Heart left ventricle (tissue), 16 donors: ENCODE measurements around the gene CLCF1. TPM values are rescaled to one million over a fixed set of nuclear protein-coding genes. Genes with fewer than 3 reads are reported as not detected.

Experiments used
- ATAC-seq, 4 donors: fragments of 200-7000 bp; cut with Tn5 transposase; one replicate each; pipeline ENCODE4 v1.9.1; 2020 to 2022; ENCODE audit warnings: moderate library complexity in 4 of 4, mild to moderate bottlenecking in 3 of 4, moderate number of reproducible peaks in 1 of 4
- DNase-seq, 5 donors: peaks; one replicate each; pipeline ENCODE4 v3.0.0-alpha.2; 2020
- H3K27ac ChIP-seq, 12 donors: fragments of 200-600 bp; sonication (generic) in 4 of 12; one replicate each; pipeline versions ENCODE4 v1.5.0 to v1.8.0; 2016 to 2022; ENCODE audit warnings: mild to moderate bottlenecking in 2 of 12
- H3K27me3 ChIP-seq, 9 donors: fragments of 200-600 bp; sonication (generic) in 2 of 9; one replicate each; pipeline versions ENCODE4 v1.5.1 to v1.8.0; 2016 to 2022; ENCODE audit warnings: mild to moderate bottlenecking in 3 of 9
- H3K36me3 ChIP-seq, 9 donors: fragments of 200-600 bp; sonication (generic) in 2 of 9; one replicate each; pipeline versions ENCODE4 v1.5.0 to v1.8.0; 2018 to 2022; ENCODE audit warnings: mild to moderate bottlenecking in 2 of 9
- H3K4me1 ChIP-seq, 12 donors: fragments of 200-600 bp; sonication (generic) in 4 of 12; one replicate each; pipeline versions ENCODE4 v1.5.0 to v1.8.0; 2016 to 2022; ENCODE audit warnings: mild to moderate bottlenecking in 3 of 12
- H3K4me3 ChIP-seq, 12 donors: fragments of 200-600 bp; sonication (generic) in 4 of 12; one replicate each; pipeline versions ENCODE4 v1.5.0 to v1.8.0; 2017 to 2022; ENCODE audit warnings: mild to moderate bottlenecking in 9 of 12, moderate library complexity in 4 of 12
- H3K9me3 ChIP-seq, 12 donors: fragments of 200-600 bp; sonication (generic) in 4 of 12; one replicate each; pipeline versions ENCODE4 v1.5.0 to v1.8.0; 2016 to 2022; ENCODE audit warnings: mild to moderate bottlenecking in 1 of 12
- CTCF ChIP-seq, 12 donors: fragments of 200-600 bp; sonication (generic) in 4 of 12; IDR thresholded peaks; one replicate each; pipeline versions ENCODE4 v1.5.0 to v1.8.0; 2018 to 2022; ENCODE audit warnings: antibody characterized with exemption in 12 of 12, mild to moderate bottlenecking in 5 of 12
- POLR2A ChIP-seq, 2 donors: fragments of 450-650 bp; IDR thresholded peaks; one replicate each; pipeline ENCODE4 v1.6.1; 2017; ENCODE audit warnings: antibody characterized with exemption in 2 of 2, mild to moderate bottlenecking in 2 of 2, moderate library complexity in 2 of 2
- WGBS, 4 donors: extraction: QIAGEN DNeasy Blood & Tissue Kit in 2 of 4; methylation state at CpG; one replicate each; pipeline versions ENCODE4 v1.1.5 to v1.1.7; 2013 to 2018; 5-methylcytosine and 5-hydroxymethylcytosine counted together
- intact Hi-C, 10 donors: fragments of 100-400 bp; cut with DNase I; formaldehyde crosslinking; loops; one replicate each; pipeline versions ENCODE4 v1.11.1 to v1.14.2; 2022
- polyA plus RNA-seq, 2 donors: library from polyadenylated mRNA; stranded (reverse); fragments of 200-250 nt; gene quantifications; one replicate each; pipeline ENCODE4 v1.2.3, GENCODE V29; 2013
- total RNA-seq, 9 donors: library from RNA; depleted of rRNA in 2 of 9; stranded (reverse); fragments of >200 nt in 2 of 9; fragmentation: NEBNext Ultra II Directional in 3 of 9; extraction: Animal tissue kit (Norgen Biotek cat#: 25700) in 3 of 9; gene quantifications; one replicate each; pipeline versions ENCODE4 v1.1.0 to v1.2.4, GENCODE V29; 2016 to 2023
- donor health status: ischemic (EF 13 %, LVEDD 7.1; RV severe dilation, severe dysfunction).
- donor health status: healthy with polysubstance abuse.
- donor health status: DM: no; HTN: yes; CAD: no.
- donor health status: DM: no; HTN: no; CAD: no.
- donor health status: ischemic (EF 25% LVEDD 6.9; RV normal size, moderate dysfunction).
- donor health status: ischemic (EF 25% LVEDD 5.7; RV mildly dilated, moderate dysfunction).
- donor health status: healthy.
- donor health status: DM: yes; HTN: yes; CAD: no.
- donor health status: ischemic (EF 35%, LVEDD 5.7; RV mildly dilated, moderate dysfunction).
- donor health status: nonischemic (EF 11% LVEDD 7.7; RV severe dilation, severe dysfunction).
- donor health status: DM: yes; HTN: yes; CAD: no.
- donor health status: PGD.
- donor health status: ischemic (EF 29% LVEDD 5.4; RV normal size, mild dysfunction).
- donor health status: nonischemic (EF 23%, LVEDD 6.1; RV moderate dilation, normal function).

The CLCF1 gene
- total and polyA plus RNA-seq, 11 donors, result 0.25 to 17.1 (median 1.7) TPM

GRCh38 chr11:67376873-67377808 is 3.7 kb upstream of the CLCF1 start:
- Histone ChIP-seq H3K4me3 (no peak overlapping the region), H3K9me3 (no peaks in the 10 kb centered on the region), H3K27me3 (peaks cover 0 to 6% (median 0%) of the 10 kb centered on the region in 9 donors), H3K27ac (no peak overlapping the region), H3K36me3 (no peaks in the 10 kb centered on the region), H3K4me1 (peaks cover 0 to 36% (median 13%) of the 10 kb centered on the region in 12 donors)
- ATAC-seq (no peak), DNase-seq (no peak)
- 64 to 90% (median 84%) methylated on average over 3 to 6 of the region's 6 CpGs for WGBS, 4 donors
- intact Hi-C loops, result no loop called here
- TF ChIP-seq CTCF (IDR thresholded peaks at IDR 0.05), result no peak
- TF ChIP-seq POLR2A (IDR thresholded peaks at IDR 0.05), result no peak

- 48 to 72% (median 57%) methylated on average over 7 of the region's 7 CpGs for WGBS, 4 donors
- Histone ChIP-seq H3K4me1 (peaks cover 0 to 36% (median 22%) of the 10 kb centered on the region in 12 donors), H3K27me3 (peaks cover 0 to 6% (median 0%) of the 10 kb centered on the region in 9 donors), H3K9me3 (no peaks in the 10 kb centered on the region), H3K27ac (no peak overlapping the region), H3K36me3 (no peaks in the 10 kb centered on the region), H3K4me3 (no peak overlapping the region)
- intact Hi-C loops, result no loop called here
- TF ChIP-seq CTCF (IDR thresholded peaks at IDR 0.05) (no peak), POLR2A (IDR thresholded peaks at IDR 0.05) (no peak)
- ATAC-seq (no peak), DNase-seq (no peak)
Measured at GRCh38 chr11:67376063-67376820, 2.8 kb upstream of the CLCF1 start.

- WGBS, 4 donors, result 34 to 42% (median 40%) methylated on average over 15 of the region's 15 CpGs
- H3K4me1 ChIP-seq, result peaks cover 0 to 37% (median 23%) of the 10 kb centered on the region in 12 donors
- H3K27me3 ChIP-seq, result peaks cover 0 to 6% (median 0%) of the 10 kb centered on the region in 9 donors
- H3K4me3 ChIP-seq, result no peak overlapping the region
- H3K9me3 ChIP-seq, result no peaks in the 10 kb centered on the region
- H3K36me3 ChIP-seq, result no peaks in the 10 kb centered on the region
- TF ChIP-seq CTCF (IDR thresholded peaks at IDR 0.05), result no peak
- no peak for TF ChIP-seq POLR2A (IDR thresholded peaks at IDR 0.05)
- DNase-seq (no peak), ATAC-seq (no peak)
- intact Hi-C loops, result loop anchor here in 2 of 10 donors (2.0 kb wide), 1 partner anchor 19 kb away; no protein-coding TSS in a partner anchor
- no peak overlapping the region for H3K27ac ChIP-seq
Measured at GRCh38 chr11:67375320-67376055, 2.1 kb upstream of the CLCF1 start.
